Ramos (cell line): ENCODE results near the gene ARMC6.
"Not testable (repeated sequence)": the region's sequence is repeated elsewhere in the genome, so short reads cannot be mapped to it uniquely, and the experiment has no call there.

ENCODE experiments used
- in situ Hi-C: fragments of 300-500 bp; cut with MboI; formaldehyde crosslinking; loops from one replicate; pipeline ENCODE4 v1.14.3; 2022; ENCODE audit warnings: low sequenced_read_pairs; ENCODE audit not compliant: unreplicated experiment

Gene ARMC6

GRCh38 chr19:19103167-19103566, 69.8 kb downstream of the ARMC6 start:
- in situ Hi-C loops: no loop called here

- in situ Hi-C loops: no loop called here
Observed at GRCh38 chr19:19105365-19106055, 72.1 kb downstream of the ARMC6 start.

GRCh38 chr19:19106056-19106551, 72.7 kb downstream of the ARMC6 start:
- in situ Hi-C loops: no loop called here

GRCh38 chr19:19106938-19107337, 73.5 kb downstream of the ARMC6 start:
- in situ Hi-C loops: not testable (repeated sequence)

- in situ Hi-C loops: no loop called here
Observed at GRCh38 chr19:19107654-19108053, 74.3 kb downstream of the ARMC6 start.
